ENCODE results near the gene DUSP15.

The DUSP15 gene

DNA sequence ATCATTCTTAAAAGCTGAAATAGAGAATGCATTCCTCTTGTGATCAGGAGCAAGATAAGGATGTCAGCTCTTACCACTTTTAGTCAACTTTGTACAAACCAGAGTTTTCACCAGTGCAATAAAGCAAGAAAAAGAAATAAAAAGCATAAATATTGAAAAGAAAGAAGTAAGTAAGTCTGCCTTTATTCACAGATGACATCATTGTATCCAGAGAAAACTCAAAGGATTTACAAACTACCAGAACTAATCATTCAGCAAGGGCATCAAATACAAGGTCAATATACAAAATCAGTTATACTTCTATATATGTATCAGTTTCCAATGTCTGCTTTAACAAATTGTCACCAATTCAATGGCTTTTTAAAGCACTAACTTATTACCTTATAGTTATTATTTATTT is 13.5 kb upstream of the DUSP15 start:
- TF ChIP-seq SPI1 (IDR thresholded peaks at IDR 0.05; ENCODE audit: borderline replicate concordance, low read depth): no peak
- no peak for TF ChIP-seq POLR2AphosphoS5 (IDR thresholded peaks at IDR 0.05; ENCODE audit: low read depth)
- no peak for TF ChIP-seq GABPA (IDR thresholded peaks at IDR 0.05; ENCODE audit: low read depth)
- TF ChIP-seq, protein P1, sequence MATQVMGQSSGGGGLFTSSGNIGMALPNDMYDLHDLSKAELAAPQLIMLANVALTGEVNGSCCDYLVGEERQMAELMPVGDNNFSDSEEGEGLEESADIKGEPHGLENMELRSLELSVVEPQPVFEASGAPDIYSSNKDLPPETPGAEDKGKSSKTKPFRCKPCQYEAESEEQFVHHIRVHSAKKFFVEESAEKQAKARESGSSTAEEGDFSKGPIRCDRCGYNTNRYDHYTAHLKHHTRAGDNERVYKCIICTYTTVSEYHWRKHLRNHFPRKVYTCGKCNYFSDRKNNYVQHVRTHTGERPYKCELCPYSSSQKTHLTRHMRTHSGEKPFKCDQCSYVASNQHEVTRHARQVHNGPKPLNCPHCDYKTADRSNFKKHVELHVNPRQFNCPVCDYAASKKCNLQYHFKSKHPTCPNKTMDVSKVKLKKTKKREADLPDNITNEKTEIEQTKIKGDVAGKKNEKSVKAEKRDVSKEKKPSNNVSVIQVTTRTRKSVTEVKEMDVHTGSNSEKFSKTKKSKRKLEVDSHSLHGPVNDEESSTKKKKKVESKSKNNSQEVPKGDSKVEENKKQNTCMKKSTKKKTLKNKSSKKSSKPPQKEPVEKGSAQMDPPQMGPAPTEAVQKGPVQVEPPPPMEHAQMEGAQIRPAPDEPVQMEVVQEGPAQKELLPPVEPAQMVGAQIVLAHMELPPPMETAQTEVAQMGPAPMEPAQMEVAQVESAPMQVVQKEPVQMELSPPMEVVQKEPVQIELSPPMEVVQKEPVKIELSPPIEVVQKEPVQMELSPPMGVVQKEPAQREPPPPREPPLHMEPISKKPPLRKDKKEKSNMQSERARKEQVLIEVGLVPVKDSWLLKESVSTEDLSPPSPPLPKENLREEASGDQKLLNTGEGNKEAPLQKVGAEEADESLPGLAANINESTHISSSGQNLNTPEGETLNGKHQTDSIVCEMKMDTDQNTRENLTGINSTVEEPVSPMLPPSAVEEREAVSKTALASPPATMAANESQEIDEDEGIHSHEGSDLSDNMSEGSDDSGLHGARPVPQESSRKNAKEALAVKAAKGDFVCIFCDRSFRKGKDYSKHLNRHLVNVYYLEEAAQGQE (IDR thresholded peaks at IDR 0.05; ENCODE audit: insufficient replicate concordance, low read depth): no peak
- TF ChIP-seq, protein P2, sequence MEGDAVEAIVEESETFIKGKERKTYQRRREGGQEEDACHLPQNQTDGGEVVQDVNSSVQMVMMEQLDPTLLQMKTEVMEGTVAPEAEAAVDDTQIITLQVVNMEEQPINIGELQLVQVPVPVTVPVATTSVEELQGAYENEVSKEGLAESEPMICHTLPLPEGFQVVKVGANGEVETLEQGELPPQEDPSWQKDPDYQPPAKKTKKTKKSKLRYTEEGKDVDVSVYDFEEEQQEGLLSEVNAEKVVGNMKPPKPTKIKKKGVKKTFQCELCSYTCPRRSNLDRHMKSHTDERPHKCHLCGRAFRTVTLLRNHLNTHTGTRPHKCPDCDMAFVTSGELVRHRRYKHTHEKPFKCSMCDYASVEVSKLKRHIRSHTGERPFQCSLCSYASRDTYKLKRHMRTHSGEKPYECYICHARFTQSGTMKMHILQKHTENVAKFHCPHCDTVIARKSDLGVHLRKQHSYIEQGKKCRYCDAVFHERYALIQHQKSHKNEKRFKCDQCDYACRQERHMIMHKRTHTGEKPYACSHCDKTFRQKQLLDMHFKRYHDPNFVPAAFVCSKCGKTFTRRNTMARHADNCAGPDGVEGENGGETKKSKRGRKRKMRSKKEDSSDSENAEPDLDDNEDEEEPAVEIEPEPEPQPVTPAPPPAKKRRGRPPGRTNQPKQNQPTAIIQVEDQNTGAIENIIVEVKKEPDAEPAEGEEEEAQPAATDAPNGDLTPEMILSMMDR (IDR thresholded peaks at IDR 0.05; ENCODE audit: insufficient read depth, low read length): no peak
- no peak overlapping the region for H3K4me3 ChIP-seq (replicated peaks; ENCODE audit: insufficient read depth, low read length)
- DNase-seq (ENCODE audit: low read depth in 1 of 2, low spot score in 1 of 2): no peak
- peaks cover 4% of the 10 kb centered on the region for H3K27me3 ChIP-seq (ENCODE audit: insufficient read depth, poor library complexity, severe bottlenecking)
- no peak overlapping the region for H3K27ac ChIP-seq (replicated peaks)

DNA sequence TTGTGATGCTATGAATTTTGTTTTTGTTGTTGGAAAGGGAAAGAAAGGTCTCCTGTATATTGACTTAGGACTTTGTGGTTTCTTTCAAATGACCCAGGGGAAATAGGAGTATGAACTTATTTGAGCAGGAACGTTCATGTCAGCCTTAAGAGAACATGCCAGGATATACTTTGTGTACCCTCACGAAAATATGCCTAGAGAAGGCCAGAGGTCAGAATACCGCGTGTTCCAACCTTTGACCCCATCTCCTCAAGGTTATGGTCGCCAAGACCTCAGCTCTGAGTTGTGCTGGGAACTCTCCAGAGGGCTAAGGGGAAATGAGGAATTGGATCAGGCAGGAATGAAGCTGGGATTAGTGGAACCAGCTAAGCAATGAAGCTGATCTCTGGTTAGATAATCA is 11.6 kb upstream of the DUSP15 start:
- TF ChIP-seq SPI1 (IDR thresholded peaks at IDR 0.05; ENCODE audit: borderline replicate concordance, low read depth) (no peak), GABPA (IDR thresholded peaks at IDR 0.05; ENCODE audit: low read depth) (no peak), POLR2AphosphoS5 (IDR thresholded peaks at IDR 0.05; ENCODE audit: low read depth) (no peak)
- TF ChIP-seq, protein P2 (IDR thresholded peaks at IDR 0.05; ENCODE audit: insufficient read depth, low read length): no peak
- TF ChIP-seq, protein P1 (IDR thresholded peaks at IDR 0.05; ENCODE audit: insufficient replicate concordance, low read depth): no peak
- no peak for DNase-seq (ENCODE audit: low read depth in 1 of 2, low spot score in 1 of 2)

DNA sequence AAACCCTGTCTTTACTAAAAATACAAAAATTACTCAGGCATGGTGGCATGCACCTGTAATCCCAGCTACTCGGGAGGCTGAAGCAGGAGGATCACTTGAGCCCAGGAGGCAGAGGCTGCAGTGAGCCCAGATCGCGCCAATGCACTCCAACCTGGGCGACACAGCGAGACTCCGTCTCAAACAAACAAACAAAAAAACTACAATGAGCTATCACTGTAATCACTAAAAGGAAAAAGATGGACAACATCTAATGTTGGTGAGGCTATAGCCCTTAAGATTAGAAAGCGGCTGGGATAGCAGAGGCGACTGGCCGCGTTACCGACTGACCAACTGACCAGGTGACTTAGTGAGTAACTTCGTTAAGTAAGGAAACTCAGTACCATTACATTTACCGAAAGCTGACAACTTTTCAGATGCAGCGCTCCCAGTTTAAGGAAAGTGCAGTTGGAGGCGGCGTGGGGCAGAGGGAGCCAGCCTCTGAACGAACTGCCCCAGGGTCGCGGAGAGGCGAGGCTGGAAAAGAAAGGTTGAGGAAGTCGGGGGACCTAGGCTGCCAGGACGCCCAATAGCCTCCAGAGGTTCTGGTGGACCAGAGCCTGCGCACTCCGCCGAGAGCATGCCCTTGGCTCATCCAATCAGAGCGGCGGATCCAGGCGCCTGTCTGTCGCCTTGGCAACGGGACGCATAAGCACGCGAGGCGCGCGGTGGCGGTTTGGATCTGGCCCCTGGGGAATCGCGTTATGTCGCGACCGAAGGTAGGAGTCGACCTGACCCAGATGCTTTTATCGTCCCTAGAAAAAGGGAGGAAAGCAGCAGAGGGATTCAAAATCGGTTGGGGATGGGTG is 9.0 kb upstream of the DUSP15 start:
- peak; percentile 86 to 90 for DNase-seq (ENCODE audit: low read depth in 1 of 2, low spot score in 1 of 2)
- Histone ChIP-seq H3K27me3 (ENCODE audit: insufficient read depth, poor library complexity, severe bottlenecking) (peaks cover 5% of the 10 kb centered on the region), H3K4me3 (replicated peaks; ENCODE audit: insufficient read depth, low read length) (peak overlapping the region; percentile 56), H3K27ac (replicated peaks) (peak overlapping the region; percentile 50)
- TF ChIP-seq, protein P1 (IDR thresholded peaks at IDR 0.05; ENCODE audit: insufficient replicate concordance, low read depth): no peak
- TF ChIP-seq, protein P2 (IDR thresholded peaks at IDR 0.05; ENCODE audit: insufficient read depth, low read length): no peak
- TF ChIP-seq GABPA (IDR thresholded peaks at IDR 0.05; ENCODE audit: low read depth): no peak
- TF ChIP-seq POLR2AphosphoS5 (IDR thresholded peaks at IDR 0.05; ENCODE audit: low read depth): no peak
- no peak for TF ChIP-seq SPI1 (IDR thresholded peaks at IDR 0.05; ENCODE audit: borderline replicate concordance, low read depth)

More for the DNA sequence above, 11.6 kb upstream of the DUSP15 start:
- Histone ChIP-seq H3K27me3 (ENCODE audit: insufficient read depth, poor library complexity, severe bottlenecking) (peaks cover 5% of the 10 kb centered on the region), H3K27ac (replicated peaks) (no peak overlapping the region), H3K4me3 (replicated peaks; ENCODE audit: insufficient read depth, low read length) (no peak overlapping the region)

Measured in HL-60 (cell line).